ENCODE data around the gene CYB561A3.

GRCh38 chr11:61307354-61307753 lies 54.3 kb downstream of the CYB561A3 start:
- no peak for TF ChIP-seq TCF4 (CRISPR knock-in tag; IDR thresholded peaks at IDR 0.05; ENCODE audit: borderline replicate concordance)
- no peak for TF ChIP-seq ARNTL (CRISPR knock-in tag; IDR thresholded peaks at IDR 0.05; ENCODE audit: borderline replicate concordance, low read depth)
- no peak for TF ChIP-seq CREB5 (CRISPR knock-in tag; IDR thresholded peaks at IDR 0.05; ENCODE audit: low read depth)
- TF ChIP-seq CSRNP3 (CRISPR knock-in tag; IDR thresholded peaks at IDR 0.05) = no peak
- TF ChIP-seq ZFP30 (CRISPR knock-in tag; IDR thresholded peaks at IDR 0.05) = no peak
- no peak for TF ChIP-seq ZNF565 (CRISPR knock-in tag; conservative IDR thresholded peaks at IDR 0.05; ENCODE audit: low read depth)
- TF ChIP-seq PATZ1 (CRISPR knock-in tag; IDR thresholded peaks at IDR 0.05; ENCODE audit: borderline replicate concordance) = no peak
